ENCODE data around the gene H2BK1.

H2BK1 gene

GRCh38 chr7:151210087-151210854 is at the start of gene H2BK1:
Gene H2BK1, minus strand, starts transcription at chr7:151210488. Its CDS starts 170 bp downstream, at chr7:151210318.
- no peak for DNase-seq

- no peak for DNase-seq
Observed at GRCh38 chr7:151257990-151258389, 47.7 kb upstream of the H2BK1 start.

- DNase-seq: no peak
Observed at GRCh38 chr7:151256410-151257045, 46.2 kb upstream of the H2BK1 start.

- DNase-seq: no peak
Observed at GRCh38 chr7:151255390-151255789, 45.1 kb upstream of the H2BK1 start.

GRCh38 chr7:151254851-151255250 is 44.6 kb upstream of the H2BK1 start:
- DNase-seq: no peak

- no peak for DNase-seq
Observed at GRCh38 chr7:151254316-151254715, 44.0 kb upstream of the H2BK1 start.

- DNase-seq: no peak
Observed at GRCh38 chr7:151252961-151253711, 42.8 kb upstream of the H2BK1 start.

GRCh38 chr7:151252561-151252835 is 42.2 kb upstream of the H2BK1 start:
- DNase-seq: no peak

- DNase-seq: no peak
Observed at GRCh38 chr7:151251689-151252560, 41.6 kb upstream of the H2BK1 start.

DNA sequence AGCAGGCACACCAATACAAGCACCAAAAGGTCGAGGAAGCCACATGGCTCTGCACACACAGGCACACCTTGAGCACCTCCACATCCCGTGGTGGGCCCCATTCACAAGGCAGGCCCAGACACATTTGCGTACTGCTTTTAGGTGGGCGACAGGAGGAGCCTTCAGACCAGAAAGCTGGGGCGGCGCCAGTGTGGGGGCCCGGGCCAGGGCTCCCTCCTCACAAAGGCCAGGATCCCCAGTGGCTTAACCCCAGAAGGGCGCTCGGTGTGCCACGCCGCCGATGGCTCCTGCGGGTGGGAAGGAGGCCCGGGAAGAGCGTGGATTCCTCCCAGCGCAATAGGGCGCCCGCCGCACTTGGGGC is 41.0 kb upstream of the H2BK1 start:
- no peak for DNase-seq

- DNase-seq: no peak
Observed at GRCh38 chr7:151250181-151251132, 40.2 kb upstream of the H2BK1 start.

GRCh38 chr7:151249732-151250072 is 39.4 kb upstream of the H2BK1 start:
- no peak for DNase-seq

DNA sequence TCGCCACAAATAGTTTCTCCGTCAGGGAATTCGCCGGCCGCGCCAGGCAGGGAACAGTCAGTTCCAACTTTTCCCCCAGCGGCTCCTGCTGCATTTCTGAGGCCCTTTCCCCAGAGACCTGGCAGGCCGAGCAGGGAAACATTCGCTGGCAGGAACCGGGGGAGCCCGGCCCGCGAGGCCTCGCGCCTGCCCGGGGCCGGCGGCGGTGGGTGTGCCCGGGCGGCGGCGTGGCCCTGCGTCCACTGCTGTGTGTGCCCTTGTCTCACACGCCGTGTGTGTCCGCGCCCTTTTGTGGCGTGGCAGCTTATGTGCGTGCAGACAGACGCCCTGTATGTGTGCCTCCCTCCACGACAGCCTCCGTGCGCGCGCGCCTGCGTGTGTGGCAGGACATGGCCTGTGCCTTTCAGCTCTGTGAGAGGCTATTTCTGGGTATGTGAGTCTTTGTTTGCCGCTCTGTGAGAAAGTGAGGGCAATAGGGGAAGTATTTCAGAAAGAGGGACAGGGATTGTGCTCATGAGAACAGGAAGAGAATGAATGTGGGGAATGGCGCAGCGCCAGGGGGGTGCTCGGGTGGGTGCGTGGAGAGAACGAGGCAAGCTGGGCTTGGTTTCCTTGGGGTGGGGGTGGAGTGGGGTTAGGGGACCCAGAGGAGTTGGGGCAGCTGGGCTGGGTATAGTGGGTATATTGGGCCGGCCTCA is 38.9 kb upstream of the H2BK1 start:
- DNase-seq: peak in 1 of 2 experiments; percentile 40

GRCh38 chr7:151248346-151249033 is 38.2 kb upstream of the H2BK1 start, which contains the start of gene SMARCD3:
Gene SMARCD3, minus strand, starts transcription at chr7:151248694. Its CDS starts 132 bp downstream, at chr7:151248562.
- DNase-seq: peak; percentile 31 to 41

- DNase-seq: no peak
Observed at GRCh38 chr7:151247611-151248345, 37.5 kb upstream of the H2BK1 start.

DNA sequence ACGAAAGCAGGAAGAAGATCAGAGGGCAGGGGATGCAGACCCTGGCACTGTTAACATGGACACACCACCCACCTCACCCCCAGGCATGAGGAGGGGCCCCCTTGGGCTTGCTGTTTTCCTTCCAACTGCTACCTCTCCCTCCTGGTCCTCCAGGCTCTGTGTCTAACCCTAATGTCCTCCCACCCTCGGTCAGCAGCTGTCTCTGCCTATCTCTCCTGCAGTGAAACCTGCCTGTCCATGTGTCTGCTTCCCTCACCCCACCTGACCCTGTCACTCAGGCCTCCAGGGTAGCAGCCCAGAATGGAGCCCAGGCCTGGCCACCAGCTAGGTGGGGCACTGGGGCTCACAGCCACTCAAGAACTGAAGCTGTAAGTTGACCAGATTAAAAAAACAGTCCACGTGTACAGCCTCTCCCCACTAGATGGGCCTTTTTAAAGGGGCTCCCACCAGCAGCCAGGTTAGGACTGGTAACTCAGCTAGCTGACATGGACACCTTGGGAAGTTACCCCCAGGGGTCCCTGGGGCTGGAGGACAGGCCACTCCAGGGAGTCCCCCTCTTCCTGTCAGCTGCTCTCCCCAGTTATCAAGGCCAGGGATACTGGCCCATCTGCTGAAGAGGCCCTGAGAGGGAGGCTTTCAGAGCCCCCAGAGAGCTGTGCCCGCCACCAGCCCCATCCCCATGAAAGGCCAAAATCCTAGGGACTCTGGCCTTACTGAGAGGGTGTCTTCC is 36.7 kb upstream of the H2BK1 start:
- no peak for DNase-seq

DNA sequence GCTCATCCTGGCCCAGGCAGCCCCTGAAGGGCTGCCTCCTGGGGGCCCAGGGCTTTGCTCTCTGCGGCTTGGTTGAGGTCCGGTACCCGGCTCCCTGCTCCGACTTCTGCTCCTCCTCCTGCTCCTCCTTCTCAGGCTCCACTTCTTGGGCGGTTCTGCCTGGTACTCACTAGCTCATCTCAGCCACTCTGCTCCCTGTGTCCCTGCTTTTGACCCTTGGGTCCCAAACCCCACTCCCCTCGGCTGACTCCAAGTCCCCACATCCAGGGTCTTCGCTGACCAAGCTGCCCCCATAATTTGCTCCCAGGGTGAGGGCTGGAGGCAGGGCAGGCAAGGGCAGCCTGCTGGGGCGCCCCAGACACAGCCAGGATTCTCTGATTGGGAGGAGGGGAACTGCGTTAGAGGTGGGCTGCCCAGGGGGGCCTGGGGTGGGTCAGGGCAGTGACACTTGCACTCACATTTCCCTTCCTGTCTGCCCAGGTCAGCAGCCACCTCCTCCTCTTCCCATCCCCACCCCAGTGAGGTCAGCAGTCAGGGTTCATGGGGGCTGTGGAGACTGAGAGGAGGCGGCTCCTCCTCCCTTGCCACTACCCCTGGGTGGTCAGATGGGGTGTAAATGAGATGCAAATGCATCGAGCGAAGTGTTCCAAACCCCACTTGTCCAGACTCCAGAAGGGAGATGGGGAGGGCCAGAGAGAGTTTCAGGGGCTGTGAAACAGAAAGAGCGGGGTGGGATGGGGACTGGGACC is 36.0 kb upstream of the H2BK1 start:
- no peak for DNase-seq

- peak; percentile 56 to 64 for DNase-seq
Observed at GRCh38 chr7:151245360-151246101, 35.2 kb upstream of the H2BK1 start.
